H1 (cell line): Measurements from ENCODE around the gene ATP6V1G1. TPM values are rescaled to one million over a fixed set of nuclear protein-coding genes. Genes with fewer than 3 reads are reported as not detected.

ENCODE experiments used
- CTCF ChIA-PET: fragments of 300-600 bp; sonication (Branson Sonifier 250); formaldehyde crosslinking; loops from one replicate; lab custom pipeline; 2021; ENCODE audit not compliant: partially characterized antibody; lab: Charles Lee
- POLR2A ChIA-PET: fragments of 300-600 bp; sonication (Branson Sonifier 250); formaldehyde crosslinking; loops from one replicate; lab custom pipeline; 2021; ENCODE audit warnings: inconsistent platforms; ENCODE audit not compliant: partially characterized antibody; lab: Charles Lee
- DNase-seq, 2 experiments: peaks; one replicate each; pipeline versions ENCODE4 v3.0.0 to v3.0.0-alpha.2; 2010 to 2022; ENCODE audit warnings: low spot score in 2 of 2, low read depth in 1 of 2, mixed read lengths in 1 of 2
- FAIRE-seq: peaks from 2 replicates; lab custom pipeline; 2011; peaks lifted over from hg19 to GRCh38; lab: Jason Lieb, UNC
- H2AFZ ChIP-seq: 2 replicates; pipeline ENCODE4 v1.8.1; 2012; ENCODE audit warnings: low read length, inconsistent platforms
- H2AK5ac ChIP-seq: 2 replicates; pipeline ENCODE4 v1.6.1; 2013; ENCODE audit warnings: low read depth, low read length
- H2BK120ac ChIP-seq: replicated peaks from 2 replicates; pipeline ENCODE3; 2013; ENCODE audit warnings: low read depth, low read length, inconsistent platforms
- H2BK12ac ChIP-seq: 2 replicates; pipeline ENCODE4 v1.6.1; 2013; ENCODE audit warnings: low read depth, low read length
- H2BK15ac ChIP-seq: 2 replicates; pipeline ENCODE4 v1.6.1; 2013; ENCODE audit warnings: low read length
- H2BK20ac ChIP-seq: 2 replicates; pipeline ENCODE4 v1.6.1; 2013; ENCODE audit warnings: low read length
- H2BK5ac ChIP-seq: 2 replicates; pipeline ENCODE4 v1.6.1; 2013; ENCODE audit warnings: low read depth, low read length
- H3K14ac ChIP-seq: 2 replicates; pipeline ENCODE4 v1.6.1; 2013; ENCODE audit warnings: inconsistent platforms; ENCODE audit not compliant: insufficient read length
- H3K18ac ChIP-seq: 2 replicates; pipeline ENCODE4 v1.6.1; 2013; ENCODE audit warnings: low read length; ENCODE audit errors: extremely low read depth
- H3K23ac ChIP-seq: 2 replicates; pipeline ENCODE4 v1.6.1; 2013; ENCODE audit warnings: inconsistent platforms; ENCODE audit not compliant: insufficient read length
- H3K23me2 ChIP-seq: 2 replicates; pipeline ENCODE4 v1.6.1; 2013; ENCODE audit warnings: low read depth, low read length
- H3K27ac ChIP-seq: 2 replicates; pipeline ENCODE4 v1.6.1; 2011; ENCODE audit warnings: low read depth, low read length, inconsistent platforms
- H3K27me3 ChIP-seq, 4 experiments: replicated peaks in 1 of 4; 1 replicate in 1 of 4; 2 replicates in 3 of 4; pipeline versions ENCODE4 v1.6.1 to v1.8.1; 2011 to 2013; ENCODE audit warnings: low read length in 3 of 4, mild to moderate bottlenecking in 3 of 4, inconsistent platforms in 2 of 4, mixed read lengths in 2 of 4, moderate library complexity in 1 of 4; ENCODE audit not compliant: control insufficient read depth in 3 of 4, insufficient read depth in 3 of 4; ENCODE audit errors: extremely low read depth in 1 of 4
- H3K36me3 ChIP-seq, 4 experiments: 2 replicates each; pipeline versions ENCODE4 v1.6.1 to v1.8.1; 2011 to 2013; ENCODE audit warnings: mild to moderate bottlenecking in 4 of 4, low read length in 3 of 4, moderate library complexity in 2 of 4, control low read depth in 1 of 4, inconsistent platforms in 1 of 4; ENCODE audit not compliant: insufficient read depth in 4 of 4, control insufficient read depth in 2 of 4
- H3K4ac ChIP-seq: replicated peaks from 2 replicates; pipeline ENCODE3; 2013; ENCODE audit warnings: low read length, low read depth, mixed read lengths, inconsistent platforms; ENCODE audit not compliant: insufficient read length
- H3K4me1 ChIP-seq, 4 experiments: replicated peaks in 1 of 4; 1 replicate in 1 of 4; 2 replicates in 3 of 4; pipeline versions ENCODE4 v1.6.1 to v1.8.1; 2011 to 2013; ENCODE audit warnings: low read length in 3 of 4, inconsistent platforms in 2 of 4, mixed read lengths in 1 of 4; ENCODE audit not compliant: insufficient read depth in 4 of 4, control insufficient read depth in 3 of 4
- H3K4me2 ChIP-seq, 2 experiments: 2 replicates each; pipeline versions ENCODE4 v1.6.1 to v1.8.1; 2011 to 2013; ENCODE audit warnings: low read depth in 2 of 2, low read length in 2 of 2, control low read depth in 1 of 2, inconsistent platforms in 1 of 2, mild to moderate bottlenecking in 1 of 2; ENCODE audit not compliant: insufficient read depth in 1 of 2
- H3K4me3 ChIP-seq, 4 experiments: fragments of 200-600, 300-600 bp in 1 of 4; sonication (generic), shearing (Covaris generic), sonication (Bioruptor Twin) in 1 of 4; 2 replicates each; pipeline versions ENCODE4 v1.5.1 to v1.8.1; 2011 to 2016; ENCODE audit warnings: low read length in 4 of 4, low read depth in 3 of 4, control low read depth in 2 of 4, inconsistent platforms in 2 of 4, mild to moderate bottlenecking in 2 of 4, mixed read lengths in 1 of 4, moderate library complexity in 1 of 4; ENCODE audit not compliant: insufficient read depth in 2 of 4; ENCODE audit errors: extremely low read depth in 1 of 4
- H3K56ac ChIP-seq: replicated peaks from 2 replicates; pipeline ENCODE3; 2013; ENCODE audit warnings: low read depth, mild to moderate bottlenecking, mixed read lengths, low read length, inconsistent platforms; ENCODE audit not compliant: insufficient read length
- H3K79me1 ChIP-seq: 2 replicates; pipeline ENCODE4 v1.6.1; 2013; ENCODE audit warnings: low read depth, low read length, control low read depth
- H3K79me2 ChIP-seq, 2 experiments: 2 replicates each; pipeline versions ENCODE4 v1.6.1 to v1.8.1; 2012 to 2013; ENCODE audit warnings: low read length in 2 of 2, mild to moderate bottlenecking in 2 of 2, inconsistent platforms in 1 of 2; ENCODE audit not compliant: insufficient read depth in 2 of 2, control insufficient read depth in 1 of 2
- H3K9ac ChIP-seq, 4 experiments: replicated peaks in 1 of 4; 1 replicate in 1 of 4; 2 replicates in 3 of 4; pipeline versions ENCODE4 v1.6.1 to v1.8.1; 2011 to 2013; ENCODE audit warnings: low read depth in 3 of 4, low read length in 3 of 4, control low read depth in 2 of 4, mild to moderate bottlenecking in 2 of 4, moderate library complexity in 2 of 4, inconsistent platforms in 1 of 4; ENCODE audit errors: extremely low read depth in 1 of 4
- H3K9me3 ChIP-seq, 2 experiments: 2 replicates each; pipeline versions ENCODE4 v1.6.1 to v1.8.1; 2012 to 2013; ENCODE audit warnings: mild to moderate bottlenecking in 2 of 2, moderate library complexity in 2 of 2, control low read depth in 1 of 2, inconsistent platforms in 1 of 2, low read depth in 1 of 2, low read length in 1 of 2, mixed read lengths in 1 of 2; ENCODE audit not compliant: insufficient read depth in 2 of 2
- H4K20me1 ChIP-seq, 2 experiments: replicated peaks in 1 of 2; 2 replicates each; pipeline versions ENCODE3 to v1.8.1; 2011 to 2013; ENCODE audit warnings: inconsistent platforms in 2 of 2, low read length in 2 of 2, mild to moderate bottlenecking in 1 of 2; ENCODE audit not compliant: insufficient read depth in 2 of 2, control insufficient read depth in 1 of 2
- H4K5ac ChIP-seq: 2 replicates; pipeline ENCODE4 v1.6.1; 2013; ENCODE audit warnings: low read length, low read depth, mixed read lengths, inconsistent platforms; ENCODE audit not compliant: insufficient read length
- H4K8ac ChIP-seq: 2 replicates; pipeline ENCODE4 v1.8.0; 2013; ENCODE audit warnings: mild to moderate bottlenecking, moderate library complexity, low read length, inconsistent platforms; ENCODE audit not compliant: insufficient read depth; ENCODE audit errors: extremely low read depth
- H4K91ac ChIP-seq: replicated peaks from 2 replicates; pipeline ENCODE3; 2013; ENCODE audit warnings: low read length, mixed read lengths, inconsistent platforms; ENCODE audit not compliant: insufficient read length
- ASH2L ChIP-seq: fragments of 200-600, 300-600 bp; sonication (generic); IDR thresholded peaks from one replicate; pipeline ENCODE4 v1.7.1; 2017; ENCODE audit warnings: low read length
- BACH1 ChIP-seq: IDR thresholded peaks from 2 replicates; pipeline ENCODE4 v1.6.1; 2012; ENCODE audit warnings: low read length, improper control_type of control experiment
- BCL11A ChIP-seq, 2 experiments: IDR thresholded peaks; one replicate each; pipeline ENCODE4 v1.6.1; 2011; ENCODE audit warnings: low read depth in 2 of 2, low read length in 2 of 2, mild to moderate bottlenecking in 2 of 2
- CEBPB ChIP-seq: IDR thresholded peaks from 2 replicates; pipeline ENCODE4 v1.6.1; 2012; ENCODE audit warnings: low read depth, low read length
- EGR1 ChIP-seq: IDR thresholded peaks from 2 replicates; pipeline ENCODE4 v1.6.1; 2011; ENCODE audit warnings: low read depth, low read length, borderline replicate concordance
- FOSL1 ChIP-seq: IDR thresholded peaks from 2 replicates; pipeline ENCODE4 v1.6.1; 2011; ENCODE audit warnings: mild to moderate bottlenecking, low read depth, low read length, moderate library complexity; ENCODE audit not compliant: insufficient read depth
- GABPA ChIP-seq: IDR thresholded peaks from 2 replicates; pipeline ENCODE4 v1.6.1; 2011; ENCODE audit warnings: mild to moderate bottlenecking, low read length, moderate library complexity, borderline replicate concordance; ENCODE audit not compliant: insufficient read depth
- JUN ChIP-seq: IDR thresholded peaks from 2 replicates; pipeline ENCODE4 v1.6.1; 2011; ENCODE audit warnings: low read depth, mild to moderate bottlenecking, improper control_type of control experiment, low read length
- JUND ChIP-seq: IDR thresholded peaks from 2 replicates; pipeline ENCODE4 v1.6.1; 2011; ENCODE audit warnings: mild to moderate bottlenecking, improper control_type of control experiment, low read length
- PHF8 ChIP-seq: fragments of 200-600 bp; sonication (generic); conservative IDR thresholded peaks from 2 replicates; pipeline ENCODE4 v1.7.1; 2012; ENCODE audit warnings: low read depth, mild to moderate bottlenecking, inconsistent platforms, low read length, moderate library complexity
- RBBP5 ChIP-seq: IDR thresholded peaks from 2 replicates; pipeline ENCODE4 v1.7.1; 2012; ENCODE audit warnings: low read depth, mild to moderate bottlenecking, inconsistent platforms, low read length, moderate library complexity, borderline replicate concordance
- SIN3A ChIP-seq, 2 experiments: IDR thresholded peaks in 1 of 2; conservative IDR thresholded peaks in 1 of 2; 2 replicates each; pipeline ENCODE4 v1.6.1; 2011 to 2012; ENCODE audit warnings: low read length in 2 of 2, improper control_type of control experiment in 1 of 2, low read depth in 1 of 2, mild to moderate bottlenecking in 1 of 2
- SP2 ChIP-seq: IDR thresholded peaks from 2 replicates; pipeline ENCODE4 v1.6.1; 2012; ENCODE audit warnings: mild to moderate bottlenecking, low read length, inconsistent platforms
- TEAD4 ChIP-seq: IDR thresholded peaks from 2 replicates; pipeline ENCODE4 v1.6.1; 2012; ENCODE audit warnings: low read depth, low read length, inconsistent platforms, mixed read lengths
- WGBS, 2 experiments: shearing (Covaris generic) in 1 of 2; methylation state at CpG; one replicate each; pipeline versions ENCODE4 v1.1.6 to v1.1.7; 2013 to 2015; ENCODE audit warnings: low lambda C conversion rate in 2 of 2, mixed read lengths in 2 of 2, inconsistent platforms in 1 of 2, low coverage in 1 of 2, missing lambda C conversion rate in 1 of 2; ENCODE audit not compliant: insufficient replicate concordance in 2 of 2, insufficient coverage in 1 of 2, insufficient read length in 1 of 2; ENCODE audit errors: extremely low coverage in 1 of 2, missing lambda C conversion rate in 1 of 2; 5-methylcytosine and 5-hydroxymethylcytosine counted together
- polyA plus RNA-seq, 7 experiments: library from polyadenylated mRNA; depleted of rRNA in 3 of 7; stranded (reverse) in 5 of 7; unstranded in 2 of 7; fragments of >200 nt in 5 of 7; fragments of 200-250 nt in 2 of 7; gene quantifications; 1 replicate in 5 of 7; 2 replicates in 1 of 7; 4 replicates in 1 of 7; pipeline versions ENCODE4 v1.2.1 to v1.2.3, GENCODE V29; 2011 to 2013; ENCODE audit warnings: missing spikeins in 2 of 7, mixed read lengths in 2 of 7
- total RNA-seq: library from RNA; stranded (reverse); fragmentation: NEBNext Ultra II Directional; extraction: Animal tissue kit (Norgen Biotek cat#: 25700); gene quantifications from 2 replicates; pipeline ENCODE4 v1.2.1, GENCODE V29; 2021
- TF ChIP-seq, protein P1 (sequence below): IDR thresholded peaks from 2 replicates; pipeline ENCODE4 v1.6.1; 2012; ENCODE audit warnings: inconsistent platforms

The ATP6V1G1 gene
- total and polyA plus RNA-seq, 2 of the 8 experiments (the other 6 are each of a cell fraction or from before 2014, with no cell fraction given), result 112 to 124 TPM

DNA sequence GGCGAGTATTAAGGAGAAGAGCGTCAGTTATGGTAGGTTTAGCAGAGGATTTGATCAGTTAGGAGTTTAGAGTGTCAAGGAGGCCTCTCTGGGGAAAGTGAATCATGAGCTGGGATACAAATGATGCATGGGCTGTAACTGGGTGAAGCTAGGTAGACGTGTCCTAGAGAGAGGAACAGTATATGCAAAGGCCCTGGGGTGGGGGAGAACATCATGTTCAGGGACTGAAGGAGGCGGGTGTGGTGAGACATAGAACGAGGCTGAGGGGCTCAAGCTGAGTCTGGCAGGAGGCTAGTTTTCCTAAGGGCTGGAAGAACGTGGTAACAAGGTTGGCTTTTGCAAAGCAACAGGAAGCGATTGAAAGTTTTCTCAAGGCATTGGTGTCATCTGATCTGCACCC is 34.0 kb downstream of the ATP6V1G1 start:
- Histone ChIP-seq H3K23me2 (no peaks in the 10 kb centered on the region; the same call in 1 of the 2 replicates), H2BK20ac (no peak overlapping the region), H3K36me3 (no peaks in the 10 kb centered on the region), H3K9ac (no peak overlapping the region), H3K79me2 (no peaks in the 10 kb centered on the region), H3K14ac (no peak overlapping the region), H2BK120ac (no peak overlapping the region), H3K4me3 (no peak overlapping the region), H2AK5ac (no peak overlapping the region), H2BK5ac (no peak overlapping the region), H3K23ac (no peak overlapping the region), H3K27ac (no peak overlapping the region), H3K79me1 (no peaks in the 10 kb centered on the region), H2AFZ (no peak overlapping the region), H3K4me2 (no peak overlapping the region), H3K4me1 (no peaks in the 10 kb centered on the region), H3K18ac (no peak overlapping the region), H4K5ac (no peak overlapping the region), H3K4ac (no peak overlapping the region), H4K20me1 (peaks cover 0 to 7% of the 10 kb centered on the region in 2 experiments), H3K9me3 (no peaks in the 10 kb centered on the region), H4K91ac (no peak overlapping the region), H2BK15ac (no peak overlapping the region), H3K27me3 (no peaks in the 10 kb centered on the region), H3K56ac (no peak overlapping the region), H2BK12ac (no peak overlapping the region), H4K8ac (no peak overlapping the region)
- POLR2A ChIA-PET, result no interaction called here
- DNase-seq, result no peak
- FAIRE-seq, result no peak
- CTCF ChIA-PET, result interaction anchor here (1.4 kb wide), 1 partner anchor 12 kb away, joined by 3 read pairs; no protein-coding TSS in a partner anchor
- 83% methylated on average over 7 of the region's 7 CpGs; no CpG with 5 or more reads in 1 of the 2 experiments for WGBS, 2 experiments
- TF ChIP-seq PHF8 (no peak), BACH1 (no peak), JUN (no peak), ASH2L (no peak), SP2 (no peak), CEBPB (no peak), JUND (no peak), EGR1 (no peak), SIN3A (conservative IDR thresholded peaks at IDR 0.05 in 1 of 2, IDR thresholded peaks at IDR 0.05 in 1 of 2; ENCODE audit: low read depth in 1 of 2, low read length in 2 of 2) (no peak), GABPA (no peak), TEAD4 (no peak), RBBP5 (no peak), FOSL1 (no peak), BCL11A (IDR thresholded peaks at IDR 0.05; ENCODE audit: low read depth in 2 of 2, low read length in 2 of 2) (no peak)
- TF ChIP-seq, protein P1, sequence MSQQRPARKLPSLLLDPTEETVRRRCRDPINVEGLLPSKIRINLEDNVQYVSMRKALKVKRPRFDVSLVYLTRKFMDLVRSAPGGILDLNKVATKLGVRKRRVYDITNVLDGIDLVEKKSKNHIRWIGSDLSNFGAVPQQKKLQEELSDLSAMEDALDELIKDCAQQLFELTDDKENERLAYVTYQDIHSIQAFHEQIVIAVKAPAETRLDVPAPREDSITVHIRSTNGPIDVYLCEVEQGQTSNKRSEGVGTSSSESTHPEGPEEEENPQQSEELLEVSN, result no peak
